ENCODE data around the gene MAFG.

Gene MAFG

GRCh38 chr17:81898029-81898866, 29.3 kb downstream of the MAFG start:
- no peak for DNase-seq (ENCODE audit: low read depth)

DNA sequence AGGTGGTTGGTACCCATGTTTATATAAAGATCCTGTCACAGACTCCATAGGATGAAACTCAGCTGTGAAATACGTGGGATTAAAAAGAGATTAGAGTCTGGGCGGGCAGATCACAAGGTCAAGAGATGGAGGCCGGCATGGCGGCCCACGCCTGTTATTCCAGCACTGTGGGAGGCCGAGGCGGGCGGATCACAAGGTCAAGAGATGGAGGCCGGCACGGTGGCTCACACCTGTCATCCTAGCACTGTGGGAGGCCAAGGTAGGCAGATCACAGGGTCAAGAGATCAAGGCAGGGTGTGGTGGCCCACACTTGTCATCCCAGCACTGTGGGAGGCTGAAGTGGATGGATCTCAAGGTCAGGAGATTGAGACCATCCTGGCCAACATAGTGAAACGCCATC, 32.1 kb downstream of the MAFG start:
- no peak for DNase-seq (ENCODE audit: low read depth)

GRCh38 chr17:81891303-81891552, 36.3 kb downstream of the MAFG start:
- DNase-seq (ENCODE audit: low read depth), result no peak

GRCh38 chr17:81890447-81891302, 36.9 kb downstream of the MAFG start:
- no peak for DNase-seq (ENCODE audit: low read depth)

GRCh38 chr17:81889602-81890001, 37.9 kb downstream of the MAFG start:
- DNase-seq (ENCODE audit: low read depth), result no peak

DNA sequence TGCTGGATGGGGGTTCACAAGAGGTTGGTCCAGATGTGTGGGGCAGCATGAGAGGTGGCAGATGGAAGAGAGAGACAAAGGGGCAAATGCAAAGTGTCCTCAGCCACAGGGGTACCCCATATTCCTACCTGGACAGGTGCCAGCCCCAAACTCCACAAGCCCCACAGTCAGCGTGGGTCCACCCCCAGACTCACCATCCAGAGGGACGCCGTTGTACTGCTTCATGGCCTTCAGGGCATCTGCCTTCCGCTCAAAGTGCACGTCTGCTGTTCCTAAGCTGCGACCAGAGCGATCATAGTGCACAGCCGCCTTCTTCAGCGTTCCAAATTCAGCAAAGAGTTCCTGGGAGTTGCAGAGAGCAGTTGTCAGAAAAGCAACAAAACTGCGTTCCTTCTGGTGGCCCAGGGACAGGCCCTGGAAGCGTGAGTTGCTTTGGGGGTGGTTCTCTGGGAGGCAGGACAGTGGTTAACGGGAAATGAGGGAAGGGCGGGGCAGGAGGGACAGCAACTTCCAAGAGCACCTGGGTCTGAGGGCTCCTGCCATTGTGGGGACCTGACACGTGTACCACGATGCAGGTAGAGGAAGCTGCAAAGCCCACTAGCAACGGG, 38.4 kb downstream of the MAFG start:
- no peak for DNase-seq (ENCODE audit: low read depth)

DNA sequence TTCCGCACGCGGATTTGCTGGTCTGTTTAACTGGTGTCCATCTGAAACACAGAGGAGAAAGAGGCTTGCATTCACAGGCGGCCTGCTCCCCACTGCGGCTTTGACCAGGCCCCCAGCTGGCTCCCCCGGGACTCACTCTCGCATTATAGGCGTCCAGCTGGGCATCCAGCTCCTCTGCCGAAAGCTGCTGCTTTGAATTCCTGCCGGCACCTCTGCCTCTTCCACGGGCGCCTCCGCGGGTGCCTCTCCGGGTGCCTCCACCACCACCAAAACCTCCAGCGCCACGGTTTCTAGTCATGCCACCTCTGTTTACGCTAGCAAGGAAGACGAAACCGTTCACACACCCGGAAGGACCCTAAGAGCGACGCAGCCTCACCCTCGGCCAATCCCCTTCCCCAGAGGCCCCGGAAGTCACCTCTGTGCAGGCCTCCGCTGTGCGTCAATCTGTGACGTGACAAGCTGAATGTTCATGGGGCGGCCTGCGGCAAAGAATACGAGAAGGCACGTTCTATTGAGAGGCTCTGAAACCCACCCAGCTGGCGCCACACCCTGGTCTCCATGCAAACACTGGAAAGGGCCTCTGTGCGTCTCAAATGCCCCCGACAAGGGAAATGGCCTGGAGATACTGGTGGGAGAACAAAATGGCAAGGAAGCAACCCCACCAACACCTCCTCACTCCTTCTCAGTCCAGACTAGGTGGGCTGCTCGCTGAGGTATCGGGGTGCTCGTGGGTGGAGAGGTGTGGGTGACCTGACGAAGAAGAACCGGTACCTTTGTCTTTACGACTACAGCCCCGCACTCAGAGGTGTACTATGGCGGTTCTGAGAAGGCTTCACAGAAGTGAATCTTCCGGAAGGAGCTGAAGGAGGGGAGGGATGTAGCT, 39.2 kb downstream of the MAFG start:
- no peak for DNase-seq (ENCODE audit: low read depth)

GRCh38 chr17:81885869-81886548, 41.5 kb downstream of the MAFG start:
- DNase-seq (ENCODE audit: low read depth), result no peak

DNA sequence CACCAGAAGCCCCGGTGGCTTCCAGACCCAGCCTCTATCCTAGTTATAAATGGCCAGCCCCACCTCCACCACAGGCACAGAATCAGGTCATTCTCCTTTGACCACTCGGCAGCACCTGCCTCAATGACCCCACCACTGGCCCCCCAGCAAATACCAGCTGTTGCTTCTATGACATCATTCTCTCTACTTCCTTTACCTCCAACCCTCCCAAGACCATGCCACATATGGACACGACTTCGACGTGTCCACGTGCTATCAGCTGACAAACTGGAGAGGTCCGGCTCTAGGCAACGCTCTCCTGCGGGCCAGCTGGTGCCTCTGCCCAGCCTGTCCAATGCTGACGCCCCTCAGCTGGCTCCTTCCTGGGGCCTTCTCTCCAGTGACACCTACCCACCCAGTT, 42.1 kb downstream of the MAFG start:
- no peak for DNase-seq (ENCODE audit: low read depth)

DNA sequence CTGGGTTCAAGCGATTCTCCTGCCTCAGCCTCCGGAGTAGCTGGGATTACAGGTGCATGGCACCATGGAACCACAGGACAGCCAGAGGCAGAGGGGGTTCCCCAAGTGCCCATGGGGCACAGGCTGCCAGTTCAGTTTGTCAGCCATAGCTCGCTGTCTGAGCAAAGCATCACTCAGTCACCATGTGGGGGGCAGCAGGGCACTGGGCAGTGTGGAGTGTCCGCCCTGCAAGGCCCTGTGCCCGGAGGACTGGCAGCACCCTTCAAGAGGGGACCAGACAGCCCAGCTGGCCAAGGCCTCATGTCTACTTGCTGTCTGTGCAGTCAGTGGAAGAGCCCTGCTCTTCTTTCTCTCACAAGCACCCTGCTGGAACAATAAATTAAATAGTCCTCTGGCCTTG, 42.6 kb downstream of the MAFG start:
- no peak for DNase-seq (ENCODE audit: low read depth)

DNA sequence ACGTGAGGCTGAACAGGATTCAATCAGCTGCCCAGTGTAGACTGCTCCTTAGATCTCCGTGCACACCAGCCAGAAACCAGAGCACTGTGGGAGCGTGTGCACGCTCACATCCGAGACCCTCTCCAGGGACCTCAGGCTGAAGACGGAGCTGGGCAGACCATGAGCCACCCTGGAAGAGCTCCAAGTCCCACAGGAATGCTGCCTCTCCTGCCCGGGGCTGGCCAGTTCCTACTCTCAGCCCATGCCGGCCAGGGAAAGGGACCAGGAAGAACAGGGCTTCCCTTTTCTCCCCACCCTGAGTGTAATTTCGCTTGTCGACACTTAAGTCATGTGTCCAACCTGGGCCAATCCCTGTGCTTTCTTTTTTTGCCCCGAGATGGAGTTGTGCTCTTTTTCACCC, 43.0 kb downstream of the MAFG start:
- no peak for DNase-seq (ENCODE audit: low read depth)

DNA sequence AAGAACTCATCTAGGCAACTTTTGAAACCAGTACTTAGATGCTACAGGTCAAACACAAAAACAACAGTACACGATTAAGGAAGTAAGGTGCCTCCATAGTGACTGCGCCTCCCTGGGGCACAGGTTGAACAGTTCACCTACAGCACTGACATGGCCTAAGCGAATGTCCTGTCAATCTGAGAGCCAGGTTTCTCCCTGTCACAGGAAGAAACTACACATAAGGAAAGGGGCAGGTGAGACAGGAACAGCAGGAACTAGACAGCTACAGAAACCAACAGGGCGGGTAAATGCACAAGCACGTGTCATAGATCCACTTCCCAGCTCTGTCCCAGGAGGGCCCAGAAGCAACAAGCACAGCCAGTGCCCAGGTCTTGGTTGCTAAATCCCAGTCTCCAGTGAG, 48.4 kb downstream of the MAFG start:
- no peak for DNase-seq (ENCODE audit: low read depth)

DNA sequence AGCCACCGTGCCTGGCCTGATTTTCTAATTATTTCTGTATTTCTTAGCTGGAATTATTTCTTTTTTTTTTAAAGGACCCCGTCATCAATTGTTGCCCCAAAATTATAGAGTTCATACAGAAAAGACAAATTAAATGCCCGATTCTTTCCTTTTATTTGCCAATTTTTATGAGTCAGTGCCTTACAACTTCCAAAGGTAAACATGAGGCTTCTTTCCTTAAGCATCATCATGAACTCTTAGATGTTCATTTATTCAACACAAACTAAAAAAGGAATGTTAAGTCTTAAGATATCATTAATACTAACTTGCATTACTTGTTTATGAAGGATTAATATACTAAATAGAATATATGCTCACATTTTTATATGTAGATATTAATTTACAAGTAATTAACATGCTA, 49.2 kb downstream of the MAFG start:
- no peak for DNase-seq (ENCODE audit: low read depth)

- DNase-seq (ENCODE audit: low read depth), result no peak
Observed at GRCh38 chr17:81877569-81877968, 50.0 kb downstream of the MAFG start.

DNA sequence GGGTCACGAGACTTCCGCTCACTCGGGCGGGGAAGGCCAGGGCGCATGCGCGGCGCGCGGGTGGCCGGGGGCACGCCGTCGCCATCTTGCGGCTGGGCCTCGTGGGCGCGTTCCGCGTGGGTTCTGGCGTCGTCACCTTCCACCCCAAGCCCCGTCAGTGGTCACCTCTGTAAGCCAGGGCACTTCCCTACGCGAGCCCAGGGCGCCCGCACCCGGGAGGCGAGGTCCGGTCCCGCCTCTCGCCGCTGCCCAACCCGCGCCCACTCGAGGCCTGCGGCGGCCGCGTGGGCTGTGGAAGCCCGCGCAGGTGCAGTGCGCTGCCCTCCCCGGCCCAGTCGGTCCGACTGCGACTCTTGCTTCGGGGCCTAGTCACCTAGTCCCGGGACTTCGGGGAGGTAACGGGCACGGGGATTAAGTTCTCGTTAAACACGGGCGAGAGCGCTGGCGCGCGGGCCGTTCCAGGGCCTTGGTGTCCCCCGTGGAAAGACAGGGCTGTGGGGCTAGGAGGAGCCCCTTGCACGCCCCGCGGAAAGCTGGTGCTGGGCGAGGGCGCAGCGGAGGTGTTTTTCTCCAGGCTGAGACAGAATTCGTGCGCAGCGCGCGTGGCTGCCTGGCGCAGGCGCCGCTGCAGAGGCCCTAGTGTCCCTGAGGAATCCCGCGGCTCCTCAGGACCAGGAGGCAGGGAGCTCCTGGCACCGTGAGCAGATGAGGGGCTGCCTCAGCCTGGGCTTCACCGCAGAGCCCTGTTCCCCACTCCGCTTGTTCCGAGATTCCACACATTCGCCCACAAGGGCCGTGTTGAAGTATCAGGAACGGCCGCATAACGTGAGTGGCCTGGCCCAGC, 55.9 kb downstream of the MAFG start:
- DNase-seq (ENCODE audit: low read depth), result peak; percentile 94

DNA sequence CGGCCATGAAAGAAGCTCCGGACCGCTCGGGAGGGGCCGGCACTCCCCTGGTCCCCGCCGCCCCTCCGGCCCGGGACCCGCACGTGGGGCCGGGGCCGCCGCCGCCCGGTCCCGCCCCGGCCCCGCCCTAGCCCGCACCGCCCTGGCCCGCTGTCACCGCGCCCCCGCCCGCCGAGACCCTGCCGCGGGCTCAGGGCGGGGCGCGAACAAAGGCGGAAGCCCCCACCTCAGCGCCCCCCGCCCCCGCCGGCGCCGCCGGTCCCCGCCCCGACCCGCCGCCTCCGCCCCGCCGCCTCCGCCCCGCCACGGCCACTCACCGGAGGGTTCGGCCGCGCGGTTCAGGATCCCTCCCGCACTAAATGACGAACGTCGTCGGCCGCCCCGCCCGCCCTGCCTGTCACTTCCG, 56.6 kb downstream of the MAFG start, which contains the start of gene ARHGDIA:
TSS of gene ARHGDIA (minus strand) at position 357 of the 406 bp plus-strand sequence. CDS start 1,407 bp downstream, outside the sequence.
- no peak for DNase-seq (ENCODE audit: low read depth)

- DNase-seq (ENCODE audit: low read depth), result no peak
Observed at GRCh38 chr17:81870131-81870980, 57.2 kb downstream of the MAFG start.

- DNase-seq (ENCODE audit: low read depth), result peak; percentile 37
Observed at GRCh38 chr17:81869221-81870130, 58.1 kb downstream of the MAFG start.

Data from activated gamma-delta T cell treated with anti-CD3 and anti-CD28 coated beads, Interleukin-2, amount 50 U/mL, for 16 hours (primary cell).